Measurements from ENCODE around the gene LRRC47. TPM values are rescaled to one million over a fixed set of nuclear protein-coding genes. Genes with fewer than 3 reads are reported as not detected.

The LRRC47 gene
- polyA plus RNA-seq, 2 donors: 10.4 to 17.8 TPM

- H3K4me3 ChIP-seq (ENCODE audit: low read depth in 1 of 2, low read length in 2 of 2): no peak overlapping the region
- 79 to 83% methylated on average over 19 of the region's 19 CpGs for WGBS, 2 donors
- peaks cover 0 to 12% of the 10 kb centered on the region in 2 donors for H3K36me3 ChIP-seq (ENCODE audit: control insufficient read depth in 2 of 2, insufficient read depth in 2 of 2, low read length in 1 of 2)
- H3K9me3 ChIP-seq (ENCODE audit: control insufficient read depth in 2 of 2, insufficient read depth in 1 of 2, low read depth in 1 of 2, low read length in 1 of 2): no peaks in the 10 kb centered on the region
- peaks cover 7 to 33% of the 10 kb centered on the region in 2 donors for H3K4me1 ChIP-seq (ENCODE audit: control insufficient read depth in 2 of 2, insufficient read depth in 2 of 2, low read length in 1 of 2)
- H3K27ac ChIP-seq (ENCODE audit: low read depth in 2 of 2, low read length in 1 of 2): no peak overlapping the region
- no peaks in the 10 kb centered on the region for H3K27me3 ChIP-seq (ENCODE audit: control insufficient read depth in 1 of 2, insufficient read depth in 2 of 2, low read length in 2 of 2)
These were observed 21.9 kb downstream of the LRRC47 start for GRCh38 chr1:3774276-3774945.

GRCh38 chr1:3773572-3774275 is 22.6 kb downstream of the LRRC47 start:
- Histone ChIP-seq H3K4me1 (ENCODE audit: control insufficient read depth in 2 of 2, insufficient read depth in 2 of 2, low read length in 1 of 2) (peaks cover 7 to 33% of the 10 kb centered on the region in 2 donors), H3K27me3 (ENCODE audit: control insufficient read depth in 1 of 2, insufficient read depth in 2 of 2, low read length in 2 of 2) (no peaks in the 10 kb centered on the region), H3K27ac (ENCODE audit: low read depth in 2 of 2, low read length in 1 of 2) (no peak overlapping the region), H3K9me3 (ENCODE audit: control insufficient read depth in 2 of 2, insufficient read depth in 1 of 2, low read depth in 1 of 2, low read length in 1 of 2) (no peaks in the 10 kb centered on the region), H3K4me3 (ENCODE audit: low read depth in 1 of 2, low read length in 2 of 2) (no peak overlapping the region), H3K36me3 (ENCODE audit: control insufficient read depth in 2 of 2, insufficient read depth in 2 of 2, low read length in 1 of 2) (peaks cover 0 to 5% of the 10 kb centered on the region in 2 donors)
- WGBS, 2 donors: 69 to 71% methylated on average over 16 of the region's 16 CpGs

GRCh38 chr1:3772715-3773571 is 23.4 kb downstream of the LRRC47 start, which contains the start of gene SMIM1:
SMIM1 (plus strand) TSS chr1:3772749; CDS start chr1:3775374, 2,625 bp downstream.
- peak within 1 kb of the TSS; percentile 28 to 34 for H3K27ac ChIP-seq (ENCODE audit: low read depth in 2 of 2, low read length in 1 of 2)
- peak within 1 kb of the TSS; percentile 34 to 54 for H3K4me3 ChIP-seq (ENCODE audit: low read depth in 1 of 2, low read length in 2 of 2)
- no peaks in the 10 kb centered on the region for H3K36me3 ChIP-seq (ENCODE audit: control insufficient read depth in 2 of 2, insufficient read depth in 2 of 2, low read length in 1 of 2)
- H3K4me1 ChIP-seq (ENCODE audit: control insufficient read depth in 2 of 2, insufficient read depth in 2 of 2, low read length in 1 of 2): peaks cover 7 to 33% of the 10 kb centered on the region in 2 donors
- WGBS, 2 donors: 13% methylated on average over 48 to 55 of the region's 55 CpGs
- no peaks in the 10 kb centered on the region for H3K27me3 ChIP-seq (ENCODE audit: control insufficient read depth in 1 of 2, insufficient read depth in 2 of 2, low read length in 2 of 2)
- no peaks in the 10 kb centered on the region for H3K9me3 ChIP-seq (ENCODE audit: control insufficient read depth in 2 of 2, insufficient read depth in 1 of 2, low read depth in 1 of 2, low read length in 1 of 2)

- Histone ChIP-seq H3K4me3 (ENCODE audit: low read depth in 1 of 2, low read length in 2 of 2) (peak overlapping the region; percentile 34 to 54), H3K27ac (ENCODE audit: low read depth in 2 of 2, low read length in 1 of 2) (peak overlapping the region in 1 of 2 donors; percentile 34), H3K27me3 (ENCODE audit: control insufficient read depth in 1 of 2, insufficient read depth in 2 of 2, low read length in 2 of 2) (no peaks in the 10 kb centered on the region), H3K9me3 (ENCODE audit: control insufficient read depth in 2 of 2, insufficient read depth in 1 of 2, low read depth in 1 of 2, low read length in 1 of 2) (no peaks in the 10 kb centered on the region), H3K36me3 (ENCODE audit: control insufficient read depth in 2 of 2, insufficient read depth in 2 of 2, low read length in 1 of 2) (no peaks in the 10 kb centered on the region), H3K4me1 (ENCODE audit: control insufficient read depth in 2 of 2, insufficient read depth in 2 of 2, low read length in 1 of 2) (peaks cover 7 to 32% of the 10 kb centered on the region in 2 donors)
- 0 to 1% methylated on average over 36 to 60 of the region's 61 CpGs for WGBS, 2 donors
These were observed 24.1 kb downstream of the LRRC47 start for GRCh38 chr1:3772027-3772714.

DNA sequence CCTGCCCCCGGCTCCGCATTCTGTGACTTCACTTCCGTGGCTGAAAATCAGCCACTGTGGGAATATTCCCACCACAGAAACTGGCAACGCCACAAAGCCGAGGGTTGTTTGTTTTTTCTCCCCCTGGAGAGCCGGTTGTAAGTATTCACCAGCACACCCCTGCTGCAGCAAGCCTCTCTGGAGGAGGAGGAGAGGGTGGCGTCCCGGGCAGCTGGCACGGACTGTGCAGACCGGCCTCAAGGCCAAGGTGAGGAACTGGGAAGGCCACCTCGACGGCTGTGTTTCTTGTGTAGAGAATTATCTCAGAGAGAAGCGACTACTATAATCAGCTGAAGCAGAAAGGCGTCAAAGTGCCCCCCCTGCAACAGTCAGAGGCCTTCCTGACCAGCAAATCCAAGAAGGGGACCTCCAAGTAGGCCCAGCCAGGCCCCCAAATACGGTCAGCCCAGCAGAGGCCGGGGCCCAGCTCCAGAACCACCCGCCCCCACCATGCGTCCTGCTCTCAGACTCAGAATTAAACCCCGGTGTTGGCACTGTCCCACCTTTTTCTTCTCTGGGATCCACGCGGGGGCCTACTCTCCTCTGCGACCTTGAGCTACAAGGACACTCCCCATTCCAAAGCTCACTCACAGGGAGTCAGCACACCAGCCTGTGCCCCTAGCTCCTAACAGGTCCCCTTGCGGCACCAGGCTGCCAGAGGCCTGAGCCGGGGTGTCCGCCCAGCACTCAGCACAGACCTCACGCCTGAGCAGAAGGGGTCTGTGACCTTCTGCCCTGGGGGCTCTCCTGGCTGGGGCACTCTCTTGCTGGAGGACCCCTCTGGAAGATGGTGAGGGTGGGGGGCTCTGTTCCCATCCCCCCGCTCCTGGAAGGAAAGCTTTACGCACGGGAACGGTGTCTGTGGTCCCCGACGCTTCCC is 24.9 kb downstream of the LRRC47 start:
- H3K27me3 ChIP-seq (ENCODE audit: control insufficient read depth in 1 of 2, insufficient read depth in 2 of 2, low read length in 2 of 2): no peaks in the 10 kb centered on the region
- WGBS, 2 donors: 49 to 51% methylated on average over 32 of the region's 32 CpGs
- no peaks in the 10 kb centered on the region for H3K9me3 ChIP-seq (ENCODE audit: control insufficient read depth in 2 of 2, insufficient read depth in 1 of 2, low read depth in 1 of 2, low read length in 1 of 2)
- peak overlapping the region; percentile 34 to 54 for H3K4me3 ChIP-seq (ENCODE audit: low read depth in 1 of 2, low read length in 2 of 2)
- no peaks in the 10 kb centered on the region for H3K36me3 ChIP-seq (ENCODE audit: control insufficient read depth in 2 of 2, insufficient read depth in 2 of 2, low read length in 1 of 2)
- H3K4me1 ChIP-seq (ENCODE audit: control insufficient read depth in 2 of 2, insufficient read depth in 2 of 2, low read length in 1 of 2): peaks cover 7 to 25% of the 10 kb centered on the region in 2 donors
- H3K27ac ChIP-seq (ENCODE audit: low read depth in 2 of 2, low read length in 1 of 2): no peak overlapping the region

DNA sequence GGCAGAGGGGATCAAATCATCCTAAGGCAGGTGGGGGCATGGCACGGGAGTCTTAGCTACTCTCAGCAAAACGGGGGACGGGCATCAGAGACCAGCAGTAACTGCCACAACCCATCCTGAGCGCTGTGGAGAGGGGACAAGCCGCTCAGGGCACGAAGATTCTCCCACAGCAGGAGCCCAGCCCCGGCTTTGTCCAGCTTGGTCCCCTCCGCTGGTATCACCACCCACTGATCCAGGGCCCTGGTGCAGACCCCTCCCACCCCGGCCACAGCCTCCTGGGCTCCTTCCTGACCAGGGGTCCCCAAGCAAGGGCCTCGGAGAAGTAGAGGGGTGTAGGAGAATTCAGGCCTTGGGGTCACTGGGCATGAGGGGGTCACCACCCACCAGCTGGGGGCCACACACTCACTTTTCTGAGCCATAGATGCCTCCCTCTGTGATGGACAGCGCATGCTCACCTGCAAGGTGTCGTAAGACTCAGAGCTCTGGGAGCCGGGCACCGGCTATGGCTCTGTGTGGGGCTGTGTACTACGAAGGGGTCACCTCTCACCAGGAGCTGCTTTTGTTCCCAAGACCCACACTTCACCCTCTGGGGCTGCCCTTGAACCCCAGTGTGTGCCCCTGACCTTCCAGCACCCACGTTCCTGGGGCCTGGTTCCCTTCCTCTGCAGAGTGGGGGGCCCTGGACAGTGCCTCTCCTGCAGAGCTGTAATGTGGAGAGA is 26.1 kb downstream of the LRRC47 start:
- Histone ChIP-seq H3K36me3 (ENCODE audit: control insufficient read depth in 2 of 2, insufficient read depth in 2 of 2, low read length in 1 of 2) (no peaks in the 10 kb centered on the region), H3K9me3 (ENCODE audit: control insufficient read depth in 2 of 2, insufficient read depth in 1 of 2, low read depth in 1 of 2, low read length in 1 of 2) (no peaks in the 10 kb centered on the region), H3K27ac (ENCODE audit: low read depth in 2 of 2, low read length in 1 of 2) (no peak overlapping the region), H3K4me3 (ENCODE audit: low read depth in 1 of 2, low read length in 2 of 2) (no peak overlapping the region), H3K4me1 (ENCODE audit: control insufficient read depth in 2 of 2, insufficient read depth in 2 of 2, low read length in 1 of 2) (peaks cover 4 to 14% of the 10 kb centered on the region in 2 donors), H3K27me3 (ENCODE audit: control insufficient read depth in 1 of 2, insufficient read depth in 2 of 2, low read length in 2 of 2) (no peaks in the 10 kb centered on the region)
- 88 to 91% methylated on average over 16 of the region's 16 CpGs for WGBS, 2 donors

GRCh38 chr1:3768811-3769390 is 27.4 kb downstream of the LRRC47 start:
- WGBS, 2 donors: 91 to 92% methylated on average over 22 of the region's 22 CpGs
- H3K27ac ChIP-seq (ENCODE audit: low read depth in 2 of 2, low read length in 1 of 2): no peak overlapping the region
- peaks cover 4 to 14% of the 10 kb centered on the region in 2 donors for H3K4me1 ChIP-seq (ENCODE audit: control insufficient read depth in 2 of 2, insufficient read depth in 2 of 2, low read length in 1 of 2)
- no peaks in the 10 kb centered on the region for H3K9me3 ChIP-seq (ENCODE audit: control insufficient read depth in 2 of 2, insufficient read depth in 1 of 2, low read depth in 1 of 2, low read length in 1 of 2)
- no peaks in the 10 kb centered on the region for H3K27me3 ChIP-seq (ENCODE audit: control insufficient read depth in 1 of 2, insufficient read depth in 2 of 2, low read length in 2 of 2)
- no peak overlapping the region for H3K4me3 ChIP-seq (ENCODE audit: low read depth in 1 of 2, low read length in 2 of 2)
- H3K36me3 ChIP-seq (ENCODE audit: control insufficient read depth in 2 of 2, insufficient read depth in 2 of 2, low read length in 1 of 2): no peaks in the 10 kb centered on the region

Measured in esophagus (tissue), 2 donors.